Measurements from ENCODE around the gene CCDC60.

CCDC60 gene

DNA sequence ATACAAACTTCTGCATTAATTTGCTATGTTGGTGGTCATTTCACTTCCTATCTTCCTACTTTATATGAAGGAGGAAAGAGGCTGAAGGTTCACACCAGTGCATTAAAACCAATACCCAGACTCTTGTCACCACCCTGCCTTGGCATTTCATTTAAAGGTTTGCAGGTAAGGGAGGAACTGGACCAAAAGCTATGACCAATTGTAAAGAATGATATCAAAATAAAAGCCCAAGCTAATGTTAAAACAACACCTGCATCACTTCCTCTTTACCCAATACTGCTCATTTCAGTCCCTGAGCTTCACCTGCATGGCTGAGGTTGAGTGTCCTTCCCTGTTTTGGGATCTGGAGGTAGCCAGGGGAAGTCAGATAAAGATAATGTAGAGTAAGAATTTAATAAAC, 211.8 kb downstream of the CCDC60 start:
- DNase-seq, result no peak

DNA sequence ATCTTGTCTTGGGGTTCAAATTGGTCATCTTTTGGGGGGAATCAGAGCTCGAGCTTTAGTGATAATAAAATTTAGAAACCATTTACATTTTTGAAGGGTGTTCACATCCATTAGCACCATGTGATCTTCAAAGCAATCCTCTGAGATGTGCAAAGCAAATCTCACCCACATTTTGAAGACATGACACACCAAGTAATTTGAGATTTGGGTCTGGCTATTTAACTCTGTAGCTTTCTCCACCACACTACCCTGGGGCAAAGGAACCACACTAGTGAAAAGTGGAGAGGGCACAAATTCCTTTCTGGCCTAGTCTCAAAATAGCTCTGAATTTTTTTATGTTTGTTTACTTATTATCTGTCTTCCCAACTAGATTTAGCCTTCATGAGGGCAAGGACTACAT, 212.5 kb downstream of the CCDC60 start:
- no peak for DNase-seq

DNA sequence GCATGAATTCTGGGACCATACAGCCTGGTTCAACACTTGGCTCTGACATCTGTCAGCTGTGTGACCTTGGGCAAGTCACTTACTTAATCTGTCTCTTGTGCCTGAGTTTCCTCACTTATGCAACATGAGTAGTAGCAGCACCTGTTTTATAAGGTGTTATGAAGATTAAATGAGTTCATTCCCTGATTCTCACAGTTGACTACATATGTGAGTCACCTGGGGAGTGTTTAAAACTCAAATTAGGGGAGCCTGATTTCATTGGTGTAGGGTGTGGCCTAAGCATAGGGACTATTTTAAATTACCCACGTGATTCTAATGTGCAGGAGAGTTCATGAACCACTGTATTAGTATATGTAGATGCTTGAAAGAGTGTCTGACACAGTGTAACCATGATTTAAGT, 222.3 kb downstream of the CCDC60 start:
- DNase-seq, result no peak

DNA sequence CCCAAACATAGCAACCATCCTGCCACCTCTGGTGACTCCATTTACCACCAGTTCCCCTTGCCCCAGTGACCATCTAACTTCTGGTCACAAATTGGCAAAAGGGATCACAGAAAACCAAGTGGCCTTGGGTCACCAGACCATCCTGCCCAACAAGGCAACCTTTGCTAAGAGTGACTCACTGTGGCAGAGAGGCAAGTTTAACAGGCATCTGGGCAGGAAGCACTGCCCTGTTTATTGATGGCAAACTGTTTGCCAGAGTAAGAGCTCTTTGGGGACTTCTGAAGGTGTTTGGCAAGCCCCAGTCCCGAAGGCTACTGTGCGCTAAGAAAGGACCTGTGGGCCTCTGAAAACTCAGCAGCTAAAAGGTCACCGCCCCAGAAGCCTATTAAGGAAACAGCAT, 230.9 kb downstream of the CCDC60 start:
- no peak for DNase-seq

DNA sequence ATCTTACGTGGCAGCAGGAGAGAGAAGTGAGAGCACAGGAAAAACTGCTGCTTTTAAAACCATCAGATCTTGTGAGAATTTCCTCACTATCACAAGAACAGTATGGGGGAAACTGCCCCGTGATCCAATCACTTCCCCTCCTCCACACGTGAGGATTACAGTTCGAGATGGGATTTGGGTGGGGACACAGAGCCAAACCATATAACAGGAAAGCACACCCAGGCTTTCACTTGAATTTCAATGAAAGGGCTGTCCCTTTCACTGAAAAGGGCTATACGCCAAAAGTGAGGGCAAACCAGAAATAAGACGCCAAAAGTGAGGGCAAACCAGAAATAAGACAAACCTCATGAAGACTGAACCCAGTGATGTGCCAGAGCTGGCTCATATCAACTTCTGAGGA, 236.2 kb downstream of the CCDC60 start:
- DNase-seq, result no peak

DNA sequence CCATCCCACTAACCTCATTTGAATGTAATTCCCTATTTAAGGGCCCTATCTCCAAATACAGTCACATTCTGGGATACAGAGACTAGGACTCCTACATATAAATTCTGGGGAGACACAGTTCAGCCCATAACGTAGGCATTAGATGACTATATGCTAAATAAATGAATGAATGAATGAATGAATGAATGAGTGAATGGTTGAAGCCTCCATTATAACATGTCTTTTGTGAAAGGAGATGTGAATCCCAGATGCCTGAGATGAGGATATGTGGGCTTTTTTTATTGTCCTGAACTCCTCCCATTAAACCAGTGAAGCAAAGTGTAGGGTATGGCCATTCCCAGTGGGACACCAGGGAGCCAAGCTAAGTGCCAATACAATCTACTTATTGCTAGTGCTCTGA, 238.6 kb downstream of the CCDC60 start:
- no peak for DNase-seq

DNA sequence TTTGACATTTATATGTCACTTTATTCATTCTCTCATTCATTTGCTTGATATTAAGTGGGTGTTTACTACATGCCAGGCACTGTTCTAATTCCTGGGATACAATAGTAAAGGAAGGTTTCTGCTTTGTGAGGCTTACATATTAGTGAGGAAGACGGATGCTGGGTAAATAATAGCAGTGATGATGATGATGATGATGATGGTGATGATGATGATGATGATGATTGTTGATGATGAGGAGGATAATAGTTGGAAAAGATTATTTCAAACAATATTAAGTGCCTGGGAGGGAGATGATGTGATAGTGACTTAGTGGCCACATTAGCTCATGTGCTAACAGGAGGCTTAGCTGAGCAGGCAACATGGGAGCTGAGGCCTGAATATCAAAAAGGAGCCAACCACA, 239.7 kb downstream of the CCDC60 start:
- DNase-seq, result no peak

DNA sequence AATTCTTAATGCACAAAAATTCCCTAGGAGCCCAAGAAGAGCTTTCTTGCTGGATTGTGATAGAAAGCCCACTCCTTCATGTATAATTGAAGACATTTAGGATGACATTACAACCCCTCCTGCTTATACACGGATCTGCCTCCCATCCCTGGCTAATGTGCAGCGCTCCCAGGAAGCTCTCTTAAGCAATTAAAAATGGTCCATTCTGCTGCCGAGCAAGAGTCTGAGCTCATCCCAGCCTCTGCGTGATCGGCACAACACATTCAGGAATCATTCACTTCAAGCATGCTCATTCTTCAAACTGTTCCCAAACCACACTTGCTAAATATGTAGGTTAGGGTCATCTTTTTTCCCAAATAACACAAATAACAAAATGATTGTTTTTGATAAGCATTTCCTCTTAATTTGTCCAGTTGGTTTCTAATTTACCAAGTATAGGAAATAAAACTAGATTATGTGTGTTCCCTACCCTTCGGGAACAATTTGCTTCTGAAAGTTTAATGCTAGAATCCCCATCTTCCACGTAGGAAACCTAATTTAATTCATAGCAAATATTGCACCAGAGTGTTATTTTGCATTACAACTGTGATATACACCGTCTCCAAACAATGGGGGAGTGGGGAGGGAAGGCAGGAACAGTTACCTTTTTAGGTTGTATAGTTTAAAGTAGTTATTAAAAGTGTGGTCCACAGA, 241.7 kb downstream of the CCDC60 start:
- no peak for DNase-seq

DNA sequence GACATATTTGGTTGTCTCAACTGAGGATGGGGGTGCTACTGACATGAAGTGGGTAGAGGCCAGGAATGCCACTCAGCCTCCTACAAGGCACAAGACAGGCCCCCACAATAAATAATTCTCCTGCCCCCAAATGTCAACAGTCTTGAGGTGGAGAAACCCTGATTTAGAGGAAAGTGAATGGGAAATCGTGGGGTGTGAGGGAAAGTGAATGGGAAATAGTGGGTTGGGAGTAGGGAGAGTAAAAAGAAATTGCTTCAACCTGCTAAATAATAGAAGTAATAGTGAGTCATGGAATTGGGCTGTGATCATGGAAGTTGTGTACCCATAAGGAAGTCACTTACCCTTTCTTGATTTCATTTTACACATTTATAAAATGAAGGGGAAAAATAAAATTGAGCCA, 242.4 kb downstream of the CCDC60 start:
- DNase-seq, result no peak

DNA sequence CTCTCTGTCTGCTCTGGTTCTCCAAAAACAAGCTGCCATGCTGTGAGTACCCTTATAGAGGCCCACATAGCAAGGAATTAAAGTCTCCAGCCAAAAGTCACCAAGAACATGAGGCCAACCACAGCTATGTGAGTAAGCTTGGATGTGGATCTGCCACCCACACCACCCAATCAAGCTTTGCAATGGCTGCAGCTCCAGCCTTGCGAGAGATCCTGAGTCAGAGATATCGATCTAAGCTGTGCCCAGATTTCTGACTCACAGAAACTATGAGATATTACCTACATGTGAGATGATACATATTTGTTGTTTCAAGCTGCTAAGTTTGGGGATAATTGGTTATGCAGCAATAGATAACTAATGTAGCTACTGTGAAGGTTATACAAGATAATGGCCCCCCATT, 243.6 kb downstream of the CCDC60 start:
- no peak for DNase-seq

DNA sequence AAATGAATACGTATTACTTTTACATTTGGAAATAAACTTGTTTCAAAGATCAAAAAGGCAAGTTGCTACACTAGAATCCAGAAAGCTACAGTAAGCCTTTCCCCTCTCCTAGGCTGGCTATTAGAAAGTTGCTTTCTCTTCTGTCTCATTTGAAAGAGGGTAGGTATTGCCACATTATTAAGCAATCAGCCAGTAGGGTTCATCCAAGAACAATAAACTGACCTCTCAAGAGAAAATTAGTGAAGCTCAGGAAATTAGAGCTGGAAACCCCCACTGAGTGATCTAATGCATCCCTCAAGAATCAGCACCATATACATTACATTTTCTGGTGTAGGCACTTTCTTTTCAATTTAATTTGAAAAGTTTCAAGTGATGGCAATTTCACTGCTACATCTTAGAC, 254.6 kb downstream of the CCDC60 start:
- no peak for DNase-seq

DNA sequence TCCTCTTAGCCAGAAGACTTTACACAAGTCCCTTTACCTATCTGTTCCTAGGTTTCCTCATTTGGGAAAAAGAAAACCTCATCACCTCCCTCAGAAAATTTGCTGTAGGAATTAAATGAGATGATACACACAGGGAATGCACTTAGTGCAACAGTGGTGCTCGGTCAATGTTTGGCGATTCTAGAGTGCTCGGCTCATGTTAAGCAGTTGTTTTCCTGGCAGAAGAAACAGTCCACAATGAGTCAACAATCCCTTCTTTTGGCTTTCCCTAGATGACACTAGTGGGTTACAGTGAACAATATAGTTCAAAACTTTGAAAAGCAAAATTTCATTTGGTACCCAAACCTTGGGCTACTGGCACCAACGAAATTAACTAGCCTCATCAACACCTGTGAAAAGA, 255.1 kb downstream of the CCDC60 start:
- no peak for DNase-seq

Measured in CD4-positive, alpha-beta T cell treated with Interleukin-17A for 4 hours (primary cell).